Neural cell (in vitro differentiated cells): ENCODE results near the gene CFAP45. TPM values are rescaled to one million over a fixed set of nuclear protein-coding genes. Genes with fewer than 3 reads are reported as not detected.

ENCODE experiments used
- H2AFZ ChIP-seq: fragments of 200-600, 300-800 bp; sonication (generic), shearing (Covaris generic); 2 replicates; pipeline ENCODE4 v1.6.0; 2014; ENCODE audit warnings: low read depth, mild to moderate bottlenecking, antibody characterized with exemption, low read length, moderate library complexity
- H3F3A ChIP-seq: fragments of 200-600 bp; shearing (Covaris generic); 2 replicates; pipeline ENCODE4 v1.6.1; 2016; ENCODE audit warnings: mild to moderate bottlenecking, moderate library complexity, mixed read lengths, antibody characterized with exemption, low read length; ENCODE audit not compliant: insufficient read depth, poor library complexity, severe bottlenecking
- H3K27ac ChIP-seq: fragments of 200-600, 300-800 bp; sonication (generic), shearing (Covaris generic); 2 replicates; pipeline ENCODE4 v1.5.1; 2014; ENCODE audit warnings: mild to moderate bottlenecking, low read length, moderate library complexity
- H3K27me3 ChIP-seq: fragments of 300-800, 200-600 bp; sonication (generic), shearing (Covaris generic); 2 replicates; pipeline ENCODE4 v1.6.0; 2014; ENCODE audit warnings: mild to moderate bottlenecking, low read depth, low read length, moderate library complexity; ENCODE audit not compliant: insufficient read depth
- H3K36me3 ChIP-seq: fragments of 300-800, 200-600 bp; sonication (generic), shearing (Covaris generic); 2 replicates; pipeline ENCODE4 v1.5.1; 2014; ENCODE audit warnings: mild to moderate bottlenecking, antibody characterized with exemption, low read length, moderate library complexity; ENCODE audit not compliant: insufficient read depth
- H3K4me2 ChIP-seq: fragments of 300-800, 200-600 bp; sonication (generic), shearing (Covaris generic); 2 replicates; pipeline ENCODE4 v1.6.0; 2014; ENCODE audit warnings: mild to moderate bottlenecking, low read length
- H3K4me3 ChIP-seq: fragments of 300-800, 200-600 bp; sonication (generic), shearing (Covaris generic); 2 replicates; pipeline ENCODE4 v1.5.1; 2014; ENCODE audit warnings: mild to moderate bottlenecking, low read length, moderate library complexity
- H3K79me2 ChIP-seq: fragments of 200-600 bp; shearing (Covaris generic); replicated peaks from 2 replicates; pipeline ENCODE4 v1.6.0; 2014; ENCODE audit warnings: mild to moderate bottlenecking, low read length, moderate library complexity; ENCODE audit not compliant: insufficient read depth
- H3K9ac ChIP-seq: fragments of 300-800, 200-600 bp; sonication (generic), shearing (Covaris generic); 2 replicates; pipeline ENCODE4 v1.6.1; 2016; ENCODE audit warnings: mild to moderate bottlenecking, low read length, mixed read lengths
- H3K9me2 ChIP-seq: fragments of 200-600 bp; shearing (Covaris generic); 2 replicates; pipeline ENCODE4 v1.6.1; 2016; ENCODE audit warnings: mild to moderate bottlenecking, low read length, mixed read lengths; ENCODE audit not compliant: insufficient read depth
- H3K9me3 ChIP-seq: fragments of 200-600, 300-800 bp; sonication (generic), shearing (Covaris generic); 2 replicates; pipeline ENCODE4 v1.6.1; 2016; ENCODE audit warnings: mild to moderate bottlenecking, mixed run types, low read length, moderate library complexity, mixed read lengths
- H4K20me1 ChIP-seq: fragments of 200-600 bp; shearing (Covaris generic); 2 replicates; pipeline ENCODE4 v1.6.1; 2016; ENCODE audit warnings: mild to moderate bottlenecking, mixed run types; ENCODE audit not compliant: insufficient read depth
- EP300 ChIP-seq: fragments of 450-650 bp; conservative IDR thresholded peaks from 2 replicates; pipeline ENCODE4 v1.6.1; 2014; ENCODE audit warnings: antibody characterized with exemption, mild to moderate bottlenecking, moderate library complexity; ENCODE audit not compliant: poor library complexity, severe bottlenecking
- EZH2 ChIP-seq: fragments of 200-600, 300-800 bp; shearing (Covaris generic), sonication (generic); IDR thresholded peaks from 2 replicates; pipeline ENCODE4 v1.6.1; 2014; ENCODE audit warnings: antibody characterized with exemption, low read length, borderline replicate concordance, mild to moderate bottlenecking; ENCODE audit not compliant: insufficient read depth, poor library complexity, severe bottlenecking
- MXI1 ChIP-seq: fragments of 450-650 bp; conservative IDR thresholded peaks from 2 replicates; pipeline ENCODE4 v1.6.1; 2014; ENCODE audit warnings: antibody characterized with exemption, mild to moderate bottlenecking; ENCODE audit not compliant: poor library complexity, severe bottlenecking
- POLR2AphosphoS5 ChIP-seq: IDR thresholded peaks from 2 replicates; pipeline ENCODE4 v1.6.1; 2012
- RAD21 ChIP-seq: fragments of 450-650 bp; conservative IDR thresholded peaks from 2 replicates; pipeline ENCODE4 v1.6.1; 2014; ENCODE audit warnings: antibody characterized with exemption, mild to moderate bottlenecking, moderate library complexity
- SMC3 ChIP-seq: fragments of 450-650 bp; conservative IDR thresholded peaks from 2 replicates; pipeline ENCODE4 v1.6.1; 2014; ENCODE audit warnings: antibody characterized with exemption, mild to moderate bottlenecking, moderate library complexity; ENCODE audit not compliant: poor library complexity
- TAF1 ChIP-seq: IDR thresholded peaks from 2 replicates; pipeline ENCODE4 v1.6.1; 2012; ENCODE audit warnings: low read depth
- polyA plus RNA-seq: library from polyadenylated mRNA; depleted of rRNA; stranded (reverse); fragments of >200 nt; gene quantifications from 2 replicates; pipeline ENCODE4 v1.2.3, GENCODE V29; 2014
- TF ChIP-seq, protein P1 (sequence below): fragments of 450-650 bp; IDR thresholded peaks from 2 replicates; pipeline ENCODE4 v1.5.1; 2014; ENCODE audit warnings: antibody characterized with exemption, mild to moderate bottlenecking, moderate library complexity; ENCODE audit not compliant: poor library complexity, severe bottlenecking
- TF ChIP-seq, protein P2 (sequence below): IDR thresholded peaks from 2 replicates; pipeline ENCODE4 v1.6.1; 2012; ENCODE audit warnings: borderline replicate concordance

Gene CFAP45
- polyA plus RNA-seq, 1 donor from 2014 or later = 0.12 TPM

DNA sequence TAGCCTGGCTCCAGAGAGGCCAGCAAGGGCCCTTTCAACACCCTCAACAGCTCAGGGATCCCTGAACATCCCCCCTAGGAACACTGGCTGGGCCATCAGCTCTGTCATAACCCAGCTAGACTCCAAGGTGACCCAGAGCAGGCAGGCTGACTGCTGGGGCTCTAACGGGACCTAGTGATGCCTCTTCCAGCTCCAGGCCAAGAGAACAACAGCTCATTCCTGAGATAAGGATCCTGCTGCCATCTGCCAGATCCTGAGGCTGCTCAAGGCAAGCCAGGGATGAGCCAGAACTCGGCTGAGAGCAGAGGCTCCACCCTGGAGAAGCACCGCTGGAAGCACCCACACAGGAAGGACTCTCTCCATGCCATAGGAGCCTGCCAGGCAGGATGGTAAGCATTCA, 39.5 kb downstream of the CFAP45 start:
- Histone ChIP-seq H3K4me2 (no peak overlapping the region), H3K79me2 (no peaks in the 10 kb centered on the region), H3F3A (no peaks in the 10 kb centered on the region), H3K9ac (no peak overlapping the region), H2AFZ (no peak overlapping the region), H4K20me1 (no peaks in the 10 kb centered on the region), H3K9me2 (no peaks in the 10 kb centered on the region), H3K27ac (no peak overlapping the region), H3K9me3 (no peaks in the 10 kb centered on the region), H3K36me3 (no peaks in the 10 kb centered on the region), H3K27me3 (peaks cover 21% of the 10 kb centered on the region), H3K4me3 (no peak overlapping the region)
- TF ChIP-seq, protein P1, sequence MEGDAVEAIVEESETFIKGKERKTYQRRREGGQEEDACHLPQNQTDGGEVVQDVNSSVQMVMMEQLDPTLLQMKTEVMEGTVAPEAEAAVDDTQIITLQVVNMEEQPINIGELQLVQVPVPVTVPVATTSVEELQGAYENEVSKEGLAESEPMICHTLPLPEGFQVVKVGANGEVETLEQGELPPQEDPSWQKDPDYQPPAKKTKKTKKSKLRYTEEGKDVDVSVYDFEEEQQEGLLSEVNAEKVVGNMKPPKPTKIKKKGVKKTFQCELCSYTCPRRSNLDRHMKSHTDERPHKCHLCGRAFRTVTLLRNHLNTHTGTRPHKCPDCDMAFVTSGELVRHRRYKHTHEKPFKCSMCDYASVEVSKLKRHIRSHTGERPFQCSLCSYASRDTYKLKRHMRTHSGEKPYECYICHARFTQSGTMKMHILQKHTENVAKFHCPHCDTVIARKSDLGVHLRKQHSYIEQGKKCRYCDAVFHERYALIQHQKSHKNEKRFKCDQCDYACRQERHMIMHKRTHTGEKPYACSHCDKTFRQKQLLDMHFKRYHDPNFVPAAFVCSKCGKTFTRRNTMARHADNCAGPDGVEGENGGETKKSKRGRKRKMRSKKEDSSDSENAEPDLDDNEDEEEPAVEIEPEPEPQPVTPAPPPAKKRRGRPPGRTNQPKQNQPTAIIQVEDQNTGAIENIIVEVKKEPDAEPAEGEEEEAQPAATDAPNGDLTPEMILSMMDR = no peak
- TF ChIP-seq SMC3 = no peak

DNA sequence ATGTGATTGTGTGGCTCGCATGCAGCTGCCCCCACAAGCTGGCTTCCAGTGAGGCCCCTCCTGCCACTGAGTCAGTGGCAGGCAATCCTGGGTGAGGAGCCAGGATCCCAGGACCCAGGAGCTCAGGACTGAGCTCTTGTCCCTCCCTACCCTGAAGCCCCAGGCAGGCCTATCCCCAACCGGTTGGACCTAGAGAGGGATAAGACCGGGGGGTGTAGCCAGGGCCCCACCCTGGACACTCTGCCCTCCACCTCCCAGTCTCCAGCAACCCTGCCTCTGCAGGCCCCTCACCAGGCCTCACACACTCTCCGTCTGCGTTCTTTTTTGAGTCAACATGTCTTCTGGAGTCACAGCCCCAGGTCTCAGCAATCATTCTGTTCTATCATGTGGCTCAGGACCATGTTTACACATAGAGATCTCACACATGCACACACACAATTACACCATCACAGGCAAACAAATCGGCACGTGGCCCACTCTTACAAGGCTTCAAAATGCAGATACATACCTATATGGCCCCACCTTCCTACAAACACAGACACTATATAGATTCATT, 40.1 kb downstream of the CFAP45 start:
- Histone ChIP-seq H3K27me3 (peaks cover 27% of the 10 kb centered on the region), H3K4me3 (no peak overlapping the region), H3F3A (no peaks in the 10 kb centered on the region), H4K20me1 (no peaks in the 10 kb centered on the region), H3K9ac (no peak overlapping the region), H3K79me2 (no peaks in the 10 kb centered on the region), H3K9me2 (no peaks in the 10 kb centered on the region), H3K27ac (no peak overlapping the region), H3K4me2 (no peak overlapping the region), H2AFZ (no peak overlapping the region), H3K9me3 (no peaks in the 10 kb centered on the region), H3K36me3 (no peaks in the 10 kb centered on the region)
- TF ChIP-seq POLR2AphosphoS5 (no peak), SMC3 (no peak), RAD21 (no peak), MXI1 (no peak), TAF1 (no peak), EZH2 (no peak), EP300 (no peak)
- TF ChIP-seq, protein P1 = no peak
- TF ChIP-seq, protein P2, sequence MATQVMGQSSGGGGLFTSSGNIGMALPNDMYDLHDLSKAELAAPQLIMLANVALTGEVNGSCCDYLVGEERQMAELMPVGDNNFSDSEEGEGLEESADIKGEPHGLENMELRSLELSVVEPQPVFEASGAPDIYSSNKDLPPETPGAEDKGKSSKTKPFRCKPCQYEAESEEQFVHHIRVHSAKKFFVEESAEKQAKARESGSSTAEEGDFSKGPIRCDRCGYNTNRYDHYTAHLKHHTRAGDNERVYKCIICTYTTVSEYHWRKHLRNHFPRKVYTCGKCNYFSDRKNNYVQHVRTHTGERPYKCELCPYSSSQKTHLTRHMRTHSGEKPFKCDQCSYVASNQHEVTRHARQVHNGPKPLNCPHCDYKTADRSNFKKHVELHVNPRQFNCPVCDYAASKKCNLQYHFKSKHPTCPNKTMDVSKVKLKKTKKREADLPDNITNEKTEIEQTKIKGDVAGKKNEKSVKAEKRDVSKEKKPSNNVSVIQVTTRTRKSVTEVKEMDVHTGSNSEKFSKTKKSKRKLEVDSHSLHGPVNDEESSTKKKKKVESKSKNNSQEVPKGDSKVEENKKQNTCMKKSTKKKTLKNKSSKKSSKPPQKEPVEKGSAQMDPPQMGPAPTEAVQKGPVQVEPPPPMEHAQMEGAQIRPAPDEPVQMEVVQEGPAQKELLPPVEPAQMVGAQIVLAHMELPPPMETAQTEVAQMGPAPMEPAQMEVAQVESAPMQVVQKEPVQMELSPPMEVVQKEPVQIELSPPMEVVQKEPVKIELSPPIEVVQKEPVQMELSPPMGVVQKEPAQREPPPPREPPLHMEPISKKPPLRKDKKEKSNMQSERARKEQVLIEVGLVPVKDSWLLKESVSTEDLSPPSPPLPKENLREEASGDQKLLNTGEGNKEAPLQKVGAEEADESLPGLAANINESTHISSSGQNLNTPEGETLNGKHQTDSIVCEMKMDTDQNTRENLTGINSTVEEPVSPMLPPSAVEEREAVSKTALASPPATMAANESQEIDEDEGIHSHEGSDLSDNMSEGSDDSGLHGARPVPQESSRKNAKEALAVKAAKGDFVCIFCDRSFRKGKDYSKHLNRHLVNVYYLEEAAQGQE = no peak
